Activated CD4-positive, alpha-beta T cell treated with anti-CD3 and anti-CD28 coated beads, Interleukin-2, amount 10 ng/mL, durations not matched to agents 7 days and 5 days (primary cell): ENCODE data around the gene FANCI. TPM values are rescaled to one million over a fixed set of nuclear protein-coding genes. Genes with fewer than 3 reads are reported as not detected.

Source experiments
- CTCF ChIA-PET: fragments of 350-600 bp; sonication (Branson Sonifier 250); formaldehyde crosslinking; loops from one replicate; lab custom pipeline; 2021; ENCODE audit warnings: antibody characterized with exemption; lab: Charles Lee
- POLR2A ChIA-PET: fragments of 350-600 bp; sonication (Branson Sonifier 250); formaldehyde crosslinking; loops from one replicate; lab custom pipeline; 2021; ENCODE audit warnings: antibody characterized with exemption; lab: Charles Lee
- DNase-seq: peaks from one replicate; pipeline ENCODE4 v3.0.0-alpha.2; 2020
- H3K27ac Mint-ChIP-seq: one replicate; pipeline ENCODE4 v1.8.0; 2021; ENCODE audit warnings: mild to moderate bottlenecking, moderate library complexity, mixed read lengths
- H3K27me3 Mint-ChIP-seq: one replicate; pipeline ENCODE4 v1.8.0; 2021; ENCODE audit warnings: mixed read lengths
- H3K36me3 Mint-ChIP-seq: one replicate; pipeline ENCODE4 v1.8.0; 2021; ENCODE audit warnings: low read depth, mixed read lengths
- H3K4me1 Mint-ChIP-seq: one replicate; pipeline ENCODE4 v1.8.0; 2021; ENCODE audit warnings: mixed read lengths
- H3K4me3 Mint-ChIP-seq: one replicate; pipeline ENCODE4 v1.8.0; 2021; ENCODE audit warnings: mild to moderate bottlenecking, moderate library complexity, mixed read lengths
- H3K9me3 Mint-ChIP-seq: one replicate; pipeline ENCODE4 v1.8.0; 2021; ENCODE audit warnings: mixed read lengths
- microRNA-seq: library from miRNA; unstranded; fragments of <30 nt; microRNA quantifications from one replicate; pipeline ENCODE4 v1.2.0, GENCODE V29; 2021; ENCODE audit warnings: borderline microRNAs expressed, borderline replicate concordance
- total RNA-seq, 2 experiments: library from RNA; stranded (reverse); gene quantifications; one replicate each; pipeline ENCODE4 v1.2.3, GENCODE V29; 2021

FANCI gene
- total RNA-seq, 2 experiments from 2014 or later = 203 to 210 TPM

GRCh38 chr15:89360294-89360971, 116.7 kb downstream of the FANCI start:
- no peak overlapping the region for H3K4me3 Mint-ChIP-seq
- H3K27me3 Mint-ChIP-seq = peaks cover 80% of the 10 kb centered on the region
- no peak for DNase-seq
- no peak overlapping the region for H3K27ac Mint-ChIP-seq
- H3K9me3 Mint-ChIP-seq = no peaks in the 10 kb centered on the region
- peaks cover 10% of the 10 kb centered on the region for H3K4me1 Mint-ChIP-seq
- ChIA-PET CTCF (interaction anchor here (2.2 to 5.7 kb wide), 12 partner anchors 12 to 112 kb away, joined by 16 to 71 read pairs (median 26); partner anchors contain the start of gene POLG), POLR2A (no interaction called here)
- no peaks in the 10 kb centered on the region for H3K36me3 Mint-ChIP-seq

GRCh38 chr15:89361451-89362202, 117.8 kb downstream of the FANCI start:
- Mint-ChIP-seq H3K4me3 (no peak overlapping the region), H3K27me3 (peaks cover 83% of the 10 kb centered on the region), H3K27ac (no peak overlapping the region), H3K36me3 (no peaks in the 10 kb centered on the region), H3K4me1 (peaks cover 10% of the 10 kb centered on the region), H3K9me3 (no peaks in the 10 kb centered on the region)
- ChIA-PET POLR2A (no interaction called here), CTCF (interaction anchor here (5.7 kb wide), 2 partner anchors 31 to 65 kb away, joined by 49 to 71 read pairs; no protein-coding TSS in a partner anchor)
- DNase-seq = peak; percentile 58

- DNase-seq = no peak
- peaks cover 13% of the 10 kb centered on the region for H3K4me1 Mint-ChIP-seq
- no peaks in the 10 kb centered on the region for H3K9me3 Mint-ChIP-seq
- no peaks in the 10 kb centered on the region for H3K36me3 Mint-ChIP-seq
- POLR2A ChIA-PET = no interaction called here
- H3K4me3 Mint-ChIP-seq = no peak overlapping the region
- peaks cover 84% of the 10 kb centered on the region for H3K27me3 Mint-ChIP-seq
- H3K27ac Mint-ChIP-seq = no peak overlapping the region
- CTCF ChIA-PET = no interaction called here
These were observed 118.7 kb downstream of the FANCI start for GRCh38 chr15:89362203-89363101.

GRCh38 chr15:89363133-89363532, 119.4 kb downstream of the FANCI start:
- no peak for DNase-seq
- Mint-ChIP-seq H3K36me3 (no peaks in the 10 kb centered on the region), H3K27me3 (peaks cover 82% of the 10 kb centered on the region), H3K27ac (no peak overlapping the region), H3K4me3 (no peak overlapping the region), H3K4me1 (peaks cover 13% of the 10 kb centered on the region), H3K9me3 (no peaks in the 10 kb centered on the region)
- POLR2A ChIA-PET = no interaction called here
- CTCF ChIA-PET = interaction anchor here (0.9 kb wide), 1 partner anchor 32 kb away, joined by 3 read pairs; no protein-coding TSS in a partner anchor

GRCh38 chr15:89363770-89364169, 120.0 kb downstream of the FANCI start:
- H3K4me3 Mint-ChIP-seq = no peak overlapping the region
- H3K27me3 Mint-ChIP-seq = peaks cover 83% of the 10 kb centered on the region
- peaks cover 9% of the 10 kb centered on the region for H3K4me1 Mint-ChIP-seq
- no peaks in the 10 kb centered on the region for H3K9me3 Mint-ChIP-seq
- POLR2A ChIA-PET = no interaction called here
- CTCF ChIA-PET = interaction anchor here (0.9 kb wide), 1 partner anchor 31 kb away, joined by 3 read pairs; no protein-coding TSS in a partner anchor
- H3K27ac Mint-ChIP-seq = no peak overlapping the region
- DNase-seq = no peak
- no peaks in the 10 kb centered on the region for H3K36me3 Mint-ChIP-seq

- Mint-ChIP-seq H3K9me3 (no peaks in the 10 kb centered on the region), H3K27ac (no peak overlapping the region), H3K4me3 (no peak overlapping the region), H3K4me1 (peaks cover 8% of the 10 kb centered on the region), H3K27me3 (peaks cover 87% of the 10 kb centered on the region), H3K36me3 (no peaks in the 10 kb centered on the region)
- no peak for DNase-seq
- ChIA-PET CTCF (no interaction called here), POLR2A (no interaction called here)
These were observed 120.6 kb downstream of the FANCI start for GRCh38 chr15:89364341-89364740.

GRCh38 chr15:89364741-89365450, 121.1 kb downstream of the FANCI start:
- Mint-ChIP-seq H3K27me3 (peaks cover 87% of the 10 kb centered on the region), H3K9me3 (no peaks in the 10 kb centered on the region), H3K4me1 (peaks cover 8% of the 10 kb centered on the region), H3K4me3 (no peak overlapping the region), H3K27ac (no peak overlapping the region), H3K36me3 (no peaks in the 10 kb centered on the region)
- DNase-seq = no peak
- CTCF ChIA-PET = no interaction called here
- POLR2A ChIA-PET = no interaction called here

- CTCF ChIA-PET = no interaction called here
- no peak overlapping the region for H3K27ac Mint-ChIP-seq
- peaks cover 87% of the 10 kb centered on the region for H3K27me3 Mint-ChIP-seq
- H3K4me1 Mint-ChIP-seq = peaks cover 8% of the 10 kb centered on the region
- H3K36me3 Mint-ChIP-seq = no peaks in the 10 kb centered on the region
- no peaks in the 10 kb centered on the region for H3K9me3 Mint-ChIP-seq
- POLR2A ChIA-PET = no interaction called here
- no peak overlapping the region for H3K4me3 Mint-ChIP-seq
- no peak for DNase-seq
These were observed 121.8 kb downstream of the FANCI start for GRCh38 chr15:89365462-89366065.

Small RNA genes within 50 kb of the gene (microRNA-seq; reads per million reads assigned to microRNA genes)
- gene MIR6766 = 0.84 reads per million

Other genes starting within 250 kb of the FANCI start
- gene ABHD2, start 155.5 kb upstream of the FANCI start, total RNA-seq = 10 to 100 TPM; 79.7 to 89.0 TPM
- gene RLBP1, start 22.4 kb upstream of the FANCI start, total RNA-seq = not detected
- 100 to 1,000 TPM in 1 of 2 experiments, 10 to 100 TPM in 1; 85.6 to 105 TPM for gene POLG, start 90.8 kb downstream of the FANCI start, total RNA-seq